HFFc6 (cell line): ENCODE results near the gene UBASH3A. TPM values are rescaled to one million over a fixed set of nuclear protein-coding genes. Genes with fewer than 3 reads are reported as not detected.
"Not testable (repeated sequence)": the region's sequence is repeated elsewhere in the genome, so short reads cannot be mapped to it uniquely, and the experiment has no call there.

Experiments used
- DNase-seq: peaks from one replicate; pipeline ENCODE4 v3.0.0-alpha.2; 2018
- H3K27ac Mint-ChIP-seq: 2 replicates; pipeline ENCODE4 v1.8.0; 2020; ENCODE audit warnings: mild to moderate bottlenecking, mixed read lengths
- H3K27me3 Mint-ChIP-seq: 2 replicates; pipeline ENCODE4 v1.8.0; 2021; ENCODE audit warnings: mild to moderate bottlenecking, moderate library complexity, mixed read lengths; ENCODE audit not compliant: insufficient read depth
- H3K36me3 Mint-ChIP-seq: 2 replicates; pipeline ENCODE4 v1.8.0; 2021; ENCODE audit warnings: low read depth, mixed read lengths
- H3K4me1 Mint-ChIP-seq: 2 replicates; pipeline ENCODE4 v1.8.0; 2020; ENCODE audit warnings: low read depth, mixed read lengths
- H3K4me3 Mint-ChIP-seq: 2 replicates; pipeline ENCODE4 v1.8.0; 2020; ENCODE audit warnings: mild to moderate bottlenecking, moderate library complexity, mixed read lengths
- H3K9me3 Mint-ChIP-seq: 2 replicates; pipeline ENCODE4 v1.8.0; 2020; ENCODE audit warnings: mild to moderate bottlenecking, mixed read lengths
- total RNA-seq, 6 experiments: library from RNA; stranded (reverse); fragmentation: NEBNext Ultra II Directional; extraction: Animal tissue kit (Norgen Biotek cat#: 25700); gene quantifications; 2 replicates in 1 of 6; 3 replicates in 5 of 6; pipeline ENCODE4 v1.2.3, GENCODE V29; 2021
- TF ChIP-seq, protein P1 (sequence below): fragments of 200-600 bp; sonication (generic); IDR thresholded peaks from 2 replicates; pipeline ENCODE4 v1.5.0; 2021; ENCODE audit warnings: antibody characterized with exemption, mild to moderate bottlenecking

Gene UBASH3A
- total RNA-seq, 6 experiments from 2014 or later, result not detected

DNA sequence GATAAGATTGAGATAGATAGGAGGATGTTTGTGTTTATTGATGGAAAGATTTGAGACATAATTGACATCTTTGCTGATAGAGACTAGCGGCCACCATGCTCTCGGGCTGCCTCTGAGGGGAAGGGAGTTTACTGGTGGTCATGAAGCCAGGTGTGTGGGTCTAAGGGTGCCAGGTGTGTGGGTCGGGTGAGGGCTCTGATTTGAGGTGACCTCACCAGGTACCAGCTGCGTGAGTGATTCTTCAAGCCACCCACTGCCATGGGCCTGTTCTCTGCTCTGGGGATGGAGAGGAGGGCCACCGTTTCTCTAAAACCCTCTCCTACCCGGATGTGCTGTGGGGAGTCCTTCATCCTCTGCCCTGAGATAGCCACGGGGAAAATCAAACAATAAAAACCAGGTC is 3.2 kb downstream of the UBASH3A start:
- Mint-ChIP-seq H3K9me3 (peaks cover 36% of the 10 kb centered on the region), H3K4me1 (no peaks in the 10 kb centered on the region), H3K4me3 (no peak overlapping the region), H3K36me3 (no peaks in the 10 kb centered on the region), H3K27ac (no peak overlapping the region), H3K27me3 (no peaks in the 10 kb centered on the region)
- no peak for DNase-seq
- TF ChIP-seq, protein P1, sequence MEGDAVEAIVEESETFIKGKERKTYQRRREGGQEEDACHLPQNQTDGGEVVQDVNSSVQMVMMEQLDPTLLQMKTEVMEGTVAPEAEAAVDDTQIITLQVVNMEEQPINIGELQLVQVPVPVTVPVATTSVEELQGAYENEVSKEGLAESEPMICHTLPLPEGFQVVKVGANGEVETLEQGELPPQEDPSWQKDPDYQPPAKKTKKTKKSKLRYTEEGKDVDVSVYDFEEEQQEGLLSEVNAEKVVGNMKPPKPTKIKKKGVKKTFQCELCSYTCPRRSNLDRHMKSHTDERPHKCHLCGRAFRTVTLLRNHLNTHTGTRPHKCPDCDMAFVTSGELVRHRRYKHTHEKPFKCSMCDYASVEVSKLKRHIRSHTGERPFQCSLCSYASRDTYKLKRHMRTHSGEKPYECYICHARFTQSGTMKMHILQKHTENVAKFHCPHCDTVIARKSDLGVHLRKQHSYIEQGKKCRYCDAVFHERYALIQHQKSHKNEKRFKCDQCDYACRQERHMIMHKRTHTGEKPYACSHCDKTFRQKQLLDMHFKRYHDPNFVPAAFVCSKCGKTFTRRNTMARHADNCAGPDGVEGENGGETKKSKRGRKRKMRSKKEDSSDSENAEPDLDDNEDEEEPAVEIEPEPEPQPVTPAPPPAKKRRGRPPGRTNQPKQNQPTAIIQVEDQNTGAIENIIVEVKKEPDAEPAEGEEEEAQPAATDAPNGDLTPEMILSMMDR, result no peak

DNA sequence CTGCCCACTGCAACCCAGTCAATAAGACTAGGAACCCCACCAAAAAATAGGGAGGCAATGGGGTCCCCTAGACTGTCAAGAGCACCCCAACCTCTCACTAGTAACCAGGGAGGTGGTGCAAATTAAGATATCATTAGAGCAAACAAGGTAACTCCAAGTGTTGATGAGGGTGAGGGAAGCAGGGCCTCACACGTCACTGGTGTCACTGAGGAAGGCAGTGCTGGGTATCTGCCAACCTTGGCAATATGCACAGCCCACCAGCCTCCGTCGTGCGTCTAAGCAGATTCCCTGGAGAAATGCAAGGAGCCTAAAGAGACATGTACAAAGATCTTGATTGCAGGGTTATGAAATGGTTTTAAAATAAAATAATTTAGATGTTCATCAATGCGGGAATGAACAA is 3.8 kb downstream of the UBASH3A start:
- TF ChIP-seq, protein P1, result no peak
- Mint-ChIP-seq H3K27ac (no peak overlapping the region), H3K9me3 (peaks cover 32% of the 10 kb centered on the region), H3K4me1 (no peaks in the 10 kb centered on the region), H3K4me3 (no peak overlapping the region), H3K27me3 (no peaks in the 10 kb centered on the region), H3K36me3 (no peaks in the 10 kb centered on the region)
- DNase-seq, result no peak

DNA sequence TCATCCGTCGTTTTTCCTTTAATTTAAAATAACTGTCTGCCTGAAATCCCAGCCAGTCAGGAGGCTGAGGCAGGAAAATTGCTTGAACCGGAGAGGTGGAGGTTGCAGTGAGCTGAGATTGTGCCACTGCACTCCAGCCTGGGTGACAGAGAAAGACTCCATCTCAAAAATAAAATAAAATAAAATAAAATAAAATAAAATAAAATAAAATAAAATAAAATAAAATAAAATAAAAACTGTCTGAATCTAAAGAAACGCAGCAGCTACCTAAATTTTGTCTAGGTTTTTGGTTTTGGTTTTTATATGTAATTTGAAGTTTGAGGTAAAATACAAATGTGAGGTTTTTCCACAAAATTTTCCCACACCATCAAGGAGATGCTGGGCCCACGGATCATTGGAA is 5.0 kb downstream of the UBASH3A start:
- not testable (repeated sequence) for H3K27me3 Mint-ChIP-seq, H3K36me3 Mint-ChIP-seq, DNase-seq, H3K4me3 Mint-ChIP-seq, H3K27ac Mint-ChIP-seq, H3K4me1 Mint-ChIP-seq
- peaks cover 28% of the 10 kb centered on the region for H3K9me3 Mint-ChIP-seq

DNA sequence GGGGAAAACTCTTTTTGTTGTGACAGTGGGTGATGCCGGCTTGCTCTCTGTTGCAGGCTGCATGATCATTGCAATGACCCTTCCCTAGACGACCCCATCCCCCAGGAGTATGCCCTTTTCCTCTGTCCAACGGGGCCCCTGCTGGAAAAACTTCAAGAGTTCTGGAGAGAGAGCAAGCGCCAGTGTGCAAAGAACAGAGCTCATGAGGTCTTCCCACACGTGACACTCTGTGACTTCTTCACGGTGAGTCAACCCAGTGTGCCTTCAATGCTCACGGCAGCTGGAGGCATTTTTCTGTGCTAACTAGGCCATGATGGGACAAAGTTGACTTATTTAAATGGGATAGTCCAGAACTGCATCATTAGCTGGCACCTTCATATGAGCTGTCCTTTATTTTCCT is 5.7 kb downstream of the UBASH3A start:
- no peak overlapping the region for H3K4me3 Mint-ChIP-seq
- peaks cover 35% of the 10 kb centered on the region for H3K9me3 Mint-ChIP-seq
- H3K27me3 Mint-ChIP-seq, result peaks cover 2% of the 10 kb centered on the region; the same call in 1 of the 2 replicates
- H3K27ac Mint-ChIP-seq, result no peak overlapping the region
- no peaks in the 10 kb centered on the region for H3K36me3 Mint-ChIP-seq
- no peak for DNase-seq
- TF ChIP-seq, protein P1, result no peak
- no peaks in the 10 kb centered on the region for H3K4me1 Mint-ChIP-seq

DNA sequence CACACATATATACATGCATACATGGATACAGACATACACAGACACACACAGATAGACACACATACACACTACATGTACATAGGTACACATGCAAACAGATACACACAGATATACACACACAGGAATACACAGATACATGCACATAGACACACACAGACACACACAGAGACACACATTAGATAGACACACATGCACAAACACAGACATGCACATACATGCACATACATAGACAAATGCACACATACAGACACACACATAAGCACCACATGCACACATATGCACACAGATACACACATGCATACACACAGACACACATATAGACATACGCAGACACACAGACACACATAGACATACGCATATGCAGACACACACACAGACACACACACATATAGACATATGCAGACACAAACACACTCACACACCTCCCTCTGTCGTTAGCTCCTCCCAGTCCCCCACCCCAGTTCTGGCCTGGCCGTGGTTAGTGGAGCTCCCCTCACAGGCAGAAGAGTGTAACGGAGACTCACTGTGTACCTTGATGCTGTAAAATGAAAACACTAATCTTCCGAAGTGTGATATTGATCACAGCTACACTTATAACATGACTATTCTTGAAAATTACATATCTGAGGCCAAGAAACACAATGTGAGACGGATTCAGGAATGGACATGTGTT is 7.6 kb downstream of the UBASH3A start:
- Mint-ChIP-seq H3K27me3 (peaks cover 3% of the 10 kb centered on the region; the same call in 1 of the 2 replicates), H3K4me1 (no peaks in the 10 kb centered on the region), H3K36me3 (no peaks in the 10 kb centered on the region), H3K9me3 (peaks cover 40% of the 10 kb centered on the region), H3K4me3 (no peak overlapping the region), H3K27ac (no peak overlapping the region)
- TF ChIP-seq, protein P1, result no peak
- DNase-seq, result no peak

DNA sequence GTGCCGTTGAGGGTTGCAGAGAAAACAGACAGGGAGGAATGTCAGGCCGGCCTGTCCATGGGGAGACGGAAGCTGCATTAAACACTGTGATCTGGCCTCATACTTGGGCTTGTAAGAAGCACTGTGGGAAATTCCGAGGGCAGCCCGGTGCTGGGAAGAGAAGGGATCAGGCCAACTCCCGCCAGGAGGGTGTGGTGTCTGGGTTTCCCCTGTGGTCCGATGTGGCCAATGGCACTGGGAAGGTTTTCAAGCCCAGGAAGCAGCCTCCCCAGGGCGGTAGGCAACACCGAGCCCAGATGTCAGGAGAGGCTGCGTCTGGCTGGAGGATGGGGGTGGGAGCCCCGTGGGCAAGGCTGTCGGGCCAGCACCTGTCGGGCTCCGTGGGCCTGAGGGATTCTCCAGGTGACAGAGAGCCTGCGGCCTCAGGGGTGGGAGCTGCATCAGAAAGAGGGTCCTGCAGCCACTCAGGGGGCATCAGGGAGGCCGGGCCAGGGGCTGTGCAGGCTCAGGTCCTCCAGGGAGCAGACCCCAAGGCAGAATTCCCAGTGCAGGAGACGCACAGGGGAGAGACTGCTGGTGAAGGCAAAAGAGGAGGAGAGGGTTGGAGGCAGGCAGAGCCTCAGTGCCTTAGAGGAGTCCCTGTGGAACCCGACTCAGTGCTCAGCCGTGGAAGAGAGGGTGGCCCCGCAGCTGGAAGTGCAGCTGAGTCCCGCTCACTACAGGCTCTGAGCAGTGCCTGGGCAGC is 8.4 kb downstream of the UBASH3A start:
- Mint-ChIP-seq H3K27me3 (peaks cover 3% of the 10 kb centered on the region; the same call in 1 of the 2 replicates), H3K36me3 (no peaks in the 10 kb centered on the region), H3K9me3 (peaks cover 36% of the 10 kb centered on the region), H3K4me3 (no peak overlapping the region), H3K4me1 (no peaks in the 10 kb centered on the region), H3K27ac (no peak overlapping the region)
- DNase-seq, result no peak
- TF ChIP-seq, protein P1, result no peak
